Stomach (tissue), 9 donors: Measurements from ENCODE around the gene GPR22. TPM values are rescaled to one million over a fixed set of nuclear protein-coding genes. Genes with fewer than 3 reads are reported as not detected.

ENCODE experiments used
- DNase-seq, 2 donors: peaks; one replicate each; pipeline versions ENCODE4 v3.0.0 to v3.0.0-alpha.2; 2013 to 2019
- H3K27ac ChIP-seq, 5 donors: fragments of 200-600 bp in 4 of 5; sonication (generic) in 4 of 5; one replicate each; pipeline ENCODE4 v1.5.1; 2013 to 2019; ENCODE audit warnings: mild to moderate bottlenecking in 1 of 5, moderate library complexity in 1 of 5
- H3K27me3 ChIP-seq, 3 donors: fragments of 200-600 bp; sonication (generic); one replicate each; pipeline ENCODE4 v1.5.1; 2017 to 2019; ENCODE audit warnings: mixed run types in 1 of 3
- H3K36me3 ChIP-seq, 4 donors: fragments of 200-600 bp; sonication (generic); 1 replicate in 3 of 4; 2 replicates in 1 of 4; pipeline ENCODE4 v1.5.1; 2016 to 2019
- H3K4me1 ChIP-seq, 4 donors: fragments of 200-600 bp; sonication (generic); one replicate each; pipeline ENCODE4 v1.5.1; 2016 to 2019
- H3K4me3 ChIP-seq, 4 donors: fragments of 200-600 bp; sonication (generic) in 3 of 4; one replicate each; pipeline ENCODE4 v1.5.1; 2016 to 2019; ENCODE audit warnings: mild to moderate bottlenecking in 1 of 4
- H3K9me3 ChIP-seq, 4 donors: fragments of 200-600 bp; sonication (generic); one replicate each; pipeline ENCODE4 v1.5.1; 2016 to 2019
- EP300 ChIP-seq: sonication (generic); formaldehyde crosslinking; IDR thresholded peaks from one replicate; pipeline ENCODE4 v1.6.1; 2017; ENCODE audit warnings: antibody characterized with exemption
- POLR2A ChIP-seq, 4 donors: fragments of 450-650 bp; IDR thresholded peaks; one replicate each; pipeline ENCODE4 v1.6.1; 2016; ENCODE audit warnings: antibody characterized with exemption in 4 of 4, control low read depth in 2 of 4, mild to moderate bottlenecking in 1 of 4, moderate library complexity in 1 of 4
- POLR2AphosphoS5 ChIP-seq, 3 donors: sonication (generic); formaldehyde crosslinking; IDR thresholded peaks; one replicate each; pipeline ENCODE4 v1.6.1; 2016; ENCODE audit warnings: antibody characterized with exemption in 3 of 3
- WGBS, 5 donors: extraction: QIAGEN DNeasy Blood & Tissue Kit in 3 of 5; methylation state at CpG; one replicate each; pipeline versions ENCODE4 v1.1.5 to v1.1.7; 2013 to 2018; 5-methylcytosine and 5-hydroxymethylcytosine counted together
- intact Hi-C: fragments of 100-400 bp; cut with DNase I; formaldehyde crosslinking; loops from one replicate; pipeline ENCODE4 v1.15.1; 2023; ENCODE audit warnings: low total_unique reads
- polyA plus RNA-seq, 3 donors: library from polyadenylated mRNA; stranded (reverse); fragments of 200-250 nt; gene quantifications; one replicate each; pipeline ENCODE4 v1.2.3, GENCODE V29; 2013
- small RNA-seq, 4 donors: library from RNA; depleted of rRNA; stranded (forward); fragments of <200 nt; gene quantifications; one replicate each; pipeline ENCODE3, GENCODE V24; 2016
- total RNA-seq, 5 donors: library from RNA; depleted of rRNA; stranded (reverse); fragments of >200 nt; gene quantifications; one replicate each; pipeline versions ENCODE4 v1.1.0 to v1.2.3, GENCODE V29; 2014 to 2016
- TF ChIP-seq, protein P1 (sequence below), 7 experiments: fragments of 450-650 bp in 4 of 7; fragments of 200-600 bp in 3 of 7; sonication (generic) in 3 of 7; IDR thresholded peaks; one replicate each; pipeline ENCODE4 v1.5.1; 2016 to 2019; ENCODE audit warnings: antibody characterized with exemption in 7 of 7, control low read depth in 2 of 7, mild to moderate bottlenecking in 1 of 7
- donor health status: healthy with polysubstance abuse.
- donor health status: Bipolar disorder and iron deficiency.
- donor health status: healthy.

The GPR22 gene
- total and polyA plus RNA-seq, 8 donors, result 0.05 to 1.5 TPM; not detected in 6

DNA sequence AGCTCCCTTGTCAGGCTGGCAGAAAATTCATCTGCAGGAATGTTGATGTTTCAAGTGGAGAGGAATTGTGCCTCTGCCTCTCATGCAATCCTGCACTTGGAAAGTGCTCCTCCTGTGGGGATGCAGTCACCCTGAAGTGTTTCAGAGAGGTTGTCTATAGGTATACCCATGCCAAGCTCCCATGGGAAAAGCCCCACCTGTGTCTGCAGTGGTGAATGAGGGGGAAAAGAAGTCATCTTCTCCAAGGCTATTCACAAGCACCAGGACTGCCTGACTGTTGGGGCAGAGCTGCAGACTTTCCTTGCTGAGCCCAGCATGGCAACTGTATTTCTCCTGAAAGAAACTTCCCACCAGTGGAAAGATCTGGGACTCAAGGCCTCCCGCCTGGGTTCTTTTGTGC is 35.5 kb downstream of the GPR22 start:
- H3K36me3 ChIP-seq, result peaks cover 0 to 7% (median 5%) of the 10 kb centered on the region in 4 donors
- peaks cover 10 to 13% (median 13%) of the 10 kb centered on the region in 4 donors for H3K4me1 ChIP-seq
- intact Hi-C loops, result no loop called here
- no peaks in the 10 kb centered on the region for H3K9me3 ChIP-seq
- peak overlapping the region in 3 of 5 donors; percentile 56 to 79 (median 75) for H3K27ac ChIP-seq
- 95 to 100% (median 100%) methylated on average over 1 of the region's 1 CpG for WGBS, 5 donors
- DNase-seq, result peak in 1 of 2 donors; percentile 4
- no peaks in the 10 kb centered on the region for H3K27me3 ChIP-seq
- no peak overlapping the region for H3K4me3 ChIP-seq
- TF ChIP-seq, protein P1, sequence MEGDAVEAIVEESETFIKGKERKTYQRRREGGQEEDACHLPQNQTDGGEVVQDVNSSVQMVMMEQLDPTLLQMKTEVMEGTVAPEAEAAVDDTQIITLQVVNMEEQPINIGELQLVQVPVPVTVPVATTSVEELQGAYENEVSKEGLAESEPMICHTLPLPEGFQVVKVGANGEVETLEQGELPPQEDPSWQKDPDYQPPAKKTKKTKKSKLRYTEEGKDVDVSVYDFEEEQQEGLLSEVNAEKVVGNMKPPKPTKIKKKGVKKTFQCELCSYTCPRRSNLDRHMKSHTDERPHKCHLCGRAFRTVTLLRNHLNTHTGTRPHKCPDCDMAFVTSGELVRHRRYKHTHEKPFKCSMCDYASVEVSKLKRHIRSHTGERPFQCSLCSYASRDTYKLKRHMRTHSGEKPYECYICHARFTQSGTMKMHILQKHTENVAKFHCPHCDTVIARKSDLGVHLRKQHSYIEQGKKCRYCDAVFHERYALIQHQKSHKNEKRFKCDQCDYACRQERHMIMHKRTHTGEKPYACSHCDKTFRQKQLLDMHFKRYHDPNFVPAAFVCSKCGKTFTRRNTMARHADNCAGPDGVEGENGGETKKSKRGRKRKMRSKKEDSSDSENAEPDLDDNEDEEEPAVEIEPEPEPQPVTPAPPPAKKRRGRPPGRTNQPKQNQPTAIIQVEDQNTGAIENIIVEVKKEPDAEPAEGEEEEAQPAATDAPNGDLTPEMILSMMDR (IDR thresholded peaks at IDR 0.05), result no peak
- no peak for TF ChIP-seq EP300
- no peak for TF ChIP-seq POLR2A (IDR thresholded peaks at IDR 0.05)

- H3K27me3 ChIP-seq, result no peaks in the 10 kb centered on the region
- TF ChIP-seq POLR2AphosphoS5 (IDR thresholded peaks at IDR 0.05), result peak in 1 of 3 donors; percentile 11
- TF ChIP-seq, protein P1 (IDR thresholded peaks at IDR 0.05), result no peak
- 25 to 78% (median 36%) methylated on average over 2 of the region's 2 CpGs for WGBS, 5 donors
- H3K27ac ChIP-seq, result peak overlapping the region; percentile 56 to 89 (median 75)
- DNase-seq, result peak; percentile 68 to 93
- intact Hi-C loops, result no loop called here
- H3K9me3 ChIP-seq, result no peaks in the 10 kb centered on the region
- H3K36me3 ChIP-seq, result peaks cover 0 to 7% (median 5%) of the 10 kb centered on the region in 4 donors
- peak overlapping the region in 1 of 4 donors; percentile 13 for H3K4me3 ChIP-seq
- peaks cover 10 to 13% (median 13%) of the 10 kb centered on the region in 4 donors for H3K4me1 ChIP-seq
These were observed 36.3 kb downstream of the GPR22 start for GRCh38 chr7:107505997-107506673.

- intact Hi-C loops, result no loop called here
These were observed 37.0 kb downstream of the GPR22 start for GRCh38 chr7:107506674-107507339.

More at GRCh38 chr7:107506674-107507339, 37.0 kb downstream of the GPR22 start:
- H3K36me3 ChIP-seq, result peaks cover 0 to 7% (median 5%) of the 10 kb centered on the region in 4 donors
- no peaks in the 10 kb centered on the region for H3K9me3 ChIP-seq
- peaks cover 10 to 13% (median 13%) of the 10 kb centered on the region in 4 donors for H3K4me1 ChIP-seq
- H3K4me3 ChIP-seq, result peak overlapping the region in 1 of 4 donors; percentile 13
- peak; percentile 88 to 91 for DNase-seq
- H3K27ac ChIP-seq, result peak overlapping the region; percentile 56 to 89 (median 75)
- no peaks in the 10 kb centered on the region for H3K27me3 ChIP-seq
- 42 to 60% (median 44%) methylated on average over 7 of the region's 7 CpGs for WGBS, 5 donors
- TF ChIP-seq, protein P1 (IDR thresholded peaks at IDR 0.05), result no peak
- TF ChIP-seq POLR2A (IDR thresholded peaks at IDR 0.05) (no peak), EP300 (no peak), POLR2AphosphoS5 (IDR thresholded peaks at IDR 0.05) (peak in 2 of 3 donors; percentile 38 to 79)

Small RNAs within 50 kb of the gene (small RNA-seq; reads per million reads assigned to genes)
- 0 reads per million in 4 donors for gene AC002381.1

Other genes with a start within 250 kb of the GPR22 start
- gene COG5, start 93.9 kb downstream of the GPR22 start, total RNA-seq, result 100 to 1,000 TPM in 1 of 5 donors, 10 to 100 TPM in 3, 1 to 10 TPM in 1; 7.5 to 285 (median 46.3) TPM
- 1 to 10 TPM; 5.2 to 7.8 (median 7.5) TPM for gene COG5, start 93.9 kb downstream of the GPR22 start, polyA plus RNA-seq
- 10 to 100 TPM in 2 of 5 donors, 1 to 10 TPM in 1, not detected in 2; 7.6 to 14.5 (median 10.3) TPM for gene DUS4L, start 93.9 kb downstream of the GPR22 start, total RNA-seq
- 1 to 10 TPM; 4.0 to 5.5 (median 5.0) TPM for gene DUS4L, start 93.9 kb downstream of the GPR22 start, polyA plus RNA-seq
- gene BCAP29, start 110.2 kb downstream of the GPR22 start, total RNA-seq, result 10 to 100 TPM; 44.6 to 73.1 (median 50.0) TPM
- 10 to 100 TPM; 26.1 to 32.2 (median 31.5) TPM for gene BCAP29, start 110.2 kb downstream of the GPR22 start, polyA plus RNA-seq
- gene SLC26A4, start 190.8 kb downstream of the GPR22 start, total RNA-seq, result 1 to 10 TPM in 2 of 5 donors, not detected in 3; 2.6 to 4.2 TPM
- 1 to 10 TPM in 1 of 3 donors, under 1 TPM in 2; 0.06 to 2.1 (median 0.28) TPM for gene SLC26A4, start 190.8 kb downstream of the GPR22 start, polyA plus RNA-seq